ENCODE data around the gene ZNF385A.
"Not testable (repeated sequence)": the region's sequence is repeated elsewhere in the genome, so short reads cannot be mapped to it uniquely, and the experiment has no call there.

The ZNF385A gene

DNA sequence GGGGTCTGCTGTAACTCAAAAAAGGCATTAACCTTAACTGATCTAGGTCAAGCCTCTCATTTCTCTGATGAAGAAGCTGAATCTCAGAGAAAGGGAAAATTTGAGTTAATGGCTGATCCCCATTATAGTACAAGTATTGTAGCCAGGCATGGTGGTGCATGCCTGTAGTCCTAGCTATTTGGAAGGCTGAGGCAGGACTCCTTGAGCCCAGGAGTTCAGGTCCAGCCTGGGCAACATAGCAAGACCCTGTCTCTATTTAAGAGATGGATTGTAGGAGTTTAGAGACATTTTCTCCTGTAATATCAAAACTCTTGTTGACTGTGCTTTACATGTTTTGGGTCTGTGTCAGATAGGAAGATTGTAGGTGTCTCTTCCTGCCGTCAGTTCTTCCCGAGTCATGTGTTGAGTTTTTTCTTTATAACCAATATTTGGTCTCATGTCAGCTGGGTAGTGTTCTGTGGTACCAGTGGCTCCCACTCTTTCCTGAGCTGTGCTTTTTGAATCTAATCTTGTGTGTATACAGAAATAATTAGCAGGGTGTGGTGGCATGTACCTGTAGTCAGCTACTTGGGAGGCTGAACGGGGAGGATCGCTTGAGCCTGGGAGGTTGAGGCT lies 51.0 kb downstream of the ZNF385A start:
- Histone ChIP-seq H3K4me1 (ENCODE audit: insufficient read depth, low read length) (peaks cover 20% of the 10 kb centered on the region), H3K9me3 (ENCODE audit: control insufficient read depth, insufficient read depth, low read length) (no peaks in the 10 kb centered on the region), H3K36me3 (ENCODE audit: insufficient read depth, low read length) (peaks cover 4% of the 10 kb centered on the region; the same call in 1 of the 2 replicates), H3K9ac (ENCODE audit: low read depth, low read length) (no peak overlapping the region)

DNA sequence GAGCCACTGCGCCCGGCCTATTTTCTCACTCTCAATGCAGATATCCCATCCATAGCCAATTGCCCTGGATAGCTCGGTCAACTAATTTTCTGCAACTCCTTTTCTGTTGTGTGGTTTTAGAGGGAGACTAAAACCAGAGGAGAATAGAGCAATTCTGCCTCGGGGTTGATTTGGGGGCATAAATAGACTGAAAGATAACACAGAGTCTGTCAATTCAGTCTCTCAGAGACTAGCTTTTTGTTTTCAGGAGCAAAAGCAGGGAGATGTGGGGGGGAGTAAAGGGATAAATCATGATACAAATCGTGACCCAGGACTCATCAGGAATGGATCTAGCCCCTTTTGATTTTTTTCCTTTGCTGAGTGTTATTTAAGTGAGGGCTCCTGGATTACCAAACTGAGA lies 53.1 kb downstream of the ZNF385A start:
- Histone ChIP-seq H3K9ac (ENCODE audit: low read depth, low read length) (no peak overlapping the region), H3K36me3 (ENCODE audit: insufficient read depth, low read length) (peaks cover 4% of the 10 kb centered on the region; the same call in 1 of the 2 replicates)

DNA sequence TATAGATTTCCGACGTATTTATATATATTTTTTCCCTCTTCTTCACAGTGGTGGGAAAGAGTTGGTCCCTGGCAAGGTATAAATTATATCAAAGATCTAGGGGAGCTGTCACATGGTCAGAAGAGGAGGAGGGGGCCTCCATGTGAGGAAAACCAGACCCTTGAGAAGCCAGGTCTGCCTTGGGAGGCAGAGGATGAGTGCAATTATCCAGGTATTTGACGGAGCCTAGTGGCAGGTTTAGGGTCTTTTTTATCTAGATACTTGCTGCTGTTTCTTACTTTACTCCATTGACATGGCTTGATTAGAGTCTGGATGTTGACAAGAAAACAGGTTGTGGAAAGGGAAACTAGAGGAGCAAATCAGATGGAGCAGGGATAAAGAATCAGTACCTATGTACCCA lies 54.1 kb downstream of the ZNF385A start:
- Histone ChIP-seq H3K9me3 (ENCODE audit: control insufficient read depth, insufficient read depth, low read length) (no peaks in the 10 kb centered on the region), H3K36me3 (ENCODE audit: insufficient read depth, low read length) (peaks cover 4% of the 10 kb centered on the region; the same call in 1 of the 2 replicates), H3K9ac (ENCODE audit: low read depth, low read length) (no peak overlapping the region), H3K4me1 (ENCODE audit: insufficient read depth, low read length) (peaks cover 24% of the 10 kb centered on the region)

More for the DNA sequence above, 53.1 kb downstream of the ZNF385A start:
- H3K9me3 ChIP-seq (ENCODE audit: control insufficient read depth, insufficient read depth, low read length), result no peaks in the 10 kb centered on the region
- H3K4me1 ChIP-seq (ENCODE audit: insufficient read depth, low read length), result peaks cover 24% of the 10 kb centered on the region

DNA sequence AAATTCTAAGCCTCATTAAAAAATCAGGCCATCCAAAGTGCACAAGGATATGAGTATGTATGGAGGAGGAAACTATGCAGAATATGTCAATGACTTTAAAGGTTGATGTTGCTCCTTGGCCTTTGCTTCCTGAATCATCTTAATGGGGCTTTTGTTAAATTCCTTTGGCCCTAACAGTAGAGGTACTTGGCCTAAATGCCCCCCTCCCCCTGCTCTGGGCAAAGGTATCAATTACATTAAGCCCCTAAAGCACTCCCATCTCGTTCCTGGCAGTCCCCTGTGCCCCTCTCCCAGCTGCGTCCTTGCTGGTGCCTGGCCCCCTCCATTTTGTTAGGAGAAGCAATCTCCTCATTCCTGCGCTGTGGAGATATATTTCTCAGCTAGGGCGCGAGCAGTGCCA lies 54.8 kb downstream of the ZNF385A start:
- Histone ChIP-seq H3K36me3 (ENCODE audit: insufficient read depth, low read length) (peaks cover 4% of the 10 kb centered on the region; the same call in 1 of the 2 replicates), H3K9ac (ENCODE audit: low read depth, low read length) (no peak overlapping the region; the same call in 1 of the 2 replicates), H3K9me3 (ENCODE audit: control insufficient read depth, insufficient read depth, low read length) (no peaks in the 10 kb centered on the region), H3K4me1 (ENCODE audit: insufficient read depth, low read length) (peaks cover 24% of the 10 kb centered on the region)

DNA sequence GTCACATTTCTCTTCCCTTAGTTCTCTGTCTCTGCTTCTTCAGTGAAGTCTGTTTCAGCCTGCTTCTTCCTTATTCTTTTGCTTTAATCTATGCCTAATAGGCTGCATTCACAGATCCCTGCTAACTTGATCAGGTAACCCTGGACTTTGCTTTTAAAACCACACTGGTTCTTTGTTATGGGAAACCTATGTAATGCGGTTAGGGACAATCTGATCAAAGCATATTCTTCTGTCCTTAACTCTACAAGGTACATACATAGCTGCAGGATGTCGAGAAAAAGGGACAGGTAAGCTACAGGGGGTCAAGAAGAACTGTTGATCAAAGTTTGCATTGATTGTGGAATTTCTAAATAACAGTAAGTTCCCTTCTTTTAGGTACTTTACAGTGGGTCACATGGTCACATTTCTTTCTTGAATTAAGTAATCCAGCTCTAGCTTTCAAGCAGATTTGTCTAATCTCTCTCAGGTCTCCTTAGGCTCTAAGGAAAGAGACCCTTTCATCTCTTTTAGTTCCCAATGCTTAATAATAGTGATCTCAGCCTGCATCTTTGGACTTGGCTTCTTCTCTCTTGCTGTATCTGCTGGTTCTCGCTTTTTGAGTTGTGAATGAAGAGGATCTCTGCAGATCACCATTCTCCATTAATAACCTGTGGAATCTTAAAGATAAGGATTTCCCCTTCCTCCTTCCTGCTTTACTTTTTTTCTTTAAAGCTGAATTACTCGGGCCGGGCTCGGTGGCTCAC lies 55.8 kb downstream of the ZNF385A start:
- Histone ChIP-seq H3K9ac (ENCODE audit: low read depth, low read length) (0 out of 2 replicates have a peak overlapping the region, but pooled peaks have one; percentile 6), H3K4me1 (ENCODE audit: insufficient read depth, low read length) (peaks cover 24% of the 10 kb centered on the region), H3K36me3 (ENCODE audit: insufficient read depth, low read length) (peaks cover 4% of the 10 kb centered on the region; the same call in 1 of the 2 replicates), H3K9me3 (ENCODE audit: control insufficient read depth, insufficient read depth, low read length) (no peaks in the 10 kb centered on the region)

DNA sequence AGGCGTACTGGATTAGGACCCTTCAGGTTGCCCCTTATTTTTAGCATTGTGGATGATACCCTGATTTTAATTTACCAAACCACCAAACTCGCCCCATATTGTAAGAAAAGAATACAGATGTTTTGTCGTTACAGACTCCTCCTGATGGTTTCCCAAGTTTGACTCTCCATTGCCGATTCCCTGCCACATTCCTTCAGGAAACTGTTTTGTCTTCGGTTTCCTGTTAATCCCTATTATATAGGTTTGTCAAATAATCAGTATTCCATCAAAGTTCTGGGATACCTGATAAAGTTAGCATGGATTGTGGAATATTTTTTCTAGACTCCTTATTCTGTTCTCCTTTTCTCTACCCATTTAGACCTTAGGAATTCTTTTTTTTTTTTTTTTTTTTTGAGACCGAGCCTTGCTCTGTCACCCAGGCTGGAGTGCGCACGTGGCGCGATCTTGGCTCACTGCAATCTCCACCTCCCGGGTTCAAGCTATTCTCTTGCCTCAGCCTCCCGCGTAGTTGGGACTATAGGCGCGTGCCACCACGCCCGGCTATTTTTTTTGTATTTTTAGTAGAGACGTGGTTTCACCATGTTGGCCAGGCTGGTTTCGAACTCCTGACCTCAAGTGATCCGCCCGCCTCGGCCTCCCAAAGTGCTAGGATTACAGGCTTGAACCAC lies 59.0 kb downstream of the ZNF385A start:
- not testable (repeated sequence) for H3K9me3 ChIP-seq (ENCODE audit: control insufficient read depth, insufficient read depth, low read length); H3K36me3 ChIP-seq (ENCODE audit: insufficient read depth, low read length)
- H3K9ac ChIP-seq (ENCODE audit: low read depth, low read length), result peak overlapping the region; percentile 86
- peaks cover 24% of the 10 kb centered on the region for H3K4me1 ChIP-seq (ENCODE audit: insufficient read depth, low read length)

DNA sequence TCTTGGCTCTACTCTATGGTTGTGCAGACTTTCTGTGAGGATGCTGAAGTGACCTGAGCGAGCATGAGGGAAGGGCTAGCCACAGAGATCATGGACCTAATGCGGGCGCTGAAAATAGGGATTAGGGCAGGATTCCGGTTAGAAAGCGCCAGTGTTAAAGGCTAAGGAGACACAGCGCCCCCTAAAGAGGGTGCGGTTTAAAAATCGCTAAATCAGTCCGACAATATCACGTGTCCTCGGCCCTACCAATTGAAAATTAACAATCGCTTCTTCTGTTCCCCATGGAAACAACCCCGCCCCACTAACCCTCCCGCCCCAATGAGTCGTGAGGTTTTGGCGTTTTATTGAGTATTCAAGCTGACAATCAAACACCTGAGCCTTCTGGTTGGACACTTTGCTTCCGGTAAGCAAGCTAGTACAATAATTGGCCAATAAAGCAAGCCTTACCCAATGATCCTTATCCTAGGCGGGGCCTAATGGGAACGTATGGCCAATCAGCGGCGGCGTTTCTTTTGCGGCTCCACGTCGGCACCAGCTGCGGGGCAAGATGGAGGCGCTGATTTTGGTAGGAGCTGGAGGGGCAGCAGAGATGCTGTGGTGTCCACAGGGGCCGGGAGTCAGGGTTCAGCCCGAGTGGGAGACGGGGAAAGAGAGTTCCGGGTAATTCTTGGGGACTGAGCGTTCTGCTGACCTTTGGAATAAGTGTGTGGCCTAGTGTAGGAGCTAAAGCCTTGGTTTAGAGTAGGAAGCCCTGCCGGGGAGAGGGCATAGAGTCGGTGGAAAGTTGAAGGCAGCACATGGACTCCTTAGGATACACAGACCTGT lies 59.7 kb downstream of the ZNF385A start, which contains the start of gene COPZ1:
Gene COPZ1, plus strand, starts transcription at position 515 of the 825 bp plus-strand sequence. Its CDS starts 33 bp downstream, at position 548.
- no peaks in the 10 kb centered on the region for H3K9me3 ChIP-seq (ENCODE audit: control insufficient read depth, insufficient read depth, low read length)
- H3K36me3 ChIP-seq (ENCODE audit: insufficient read depth, low read length), result no peaks in the 10 kb centered on the region
- H3K4me1 ChIP-seq (ENCODE audit: insufficient read depth, low read length), result peaks cover 16% of the 10 kb centered on the region
- H3K9ac ChIP-seq (ENCODE audit: low read depth, low read length), result peak within 1 kb of the TSS; percentile 86

DNA sequence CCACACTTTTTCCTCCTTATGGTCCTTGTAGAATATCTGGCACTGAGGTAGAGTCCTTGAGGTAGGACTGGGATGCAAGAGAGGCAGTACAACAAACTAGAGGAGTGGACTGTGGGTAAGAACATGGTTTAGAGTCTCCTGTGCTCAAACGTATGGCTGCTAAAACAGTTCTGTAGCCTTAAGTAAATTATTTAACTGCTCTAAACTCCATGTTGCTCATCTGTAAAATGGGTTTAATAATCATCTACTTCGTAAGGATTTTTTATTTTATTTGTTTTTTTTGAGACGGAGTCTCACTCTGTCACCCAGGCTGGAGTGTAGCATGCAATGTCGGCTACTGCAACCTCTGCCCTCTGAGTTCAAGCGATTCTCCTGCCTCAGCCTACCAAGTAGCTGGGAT lies 63.2 kb downstream of the ZNF385A start:
- Histone ChIP-seq H3K36me3 (ENCODE audit: insufficient read depth, low read length) (no peaks in the 10 kb centered on the region), H3K9me3 (ENCODE audit: control insufficient read depth, insufficient read depth, low read length) (no peaks in the 10 kb centered on the region), H3K4me1 (ENCODE audit: insufficient read depth, low read length) (no peaks in the 10 kb centered on the region), H3K9ac (ENCODE audit: low read depth, low read length) (no peak overlapping the region)
